ENCODE results near the gene SLC7A14. TPM values are rescaled to one million over a fixed set of nuclear protein-coding genes. Genes with fewer than 3 reads are reported as not detected.

Gene SLC7A14
- total and polyA plus RNA-seq, 7 experiments from 2014 or later: not detected

GRCh38 chr3:170470063-170471016, 115.5 kb downstream of the SLC7A14 start:
- H3K27me3 ChIP-seq (ENCODE audit: control insufficient read depth in 2 of 2, insufficient read depth in 2 of 2, low read length in 2 of 2): no peaks in the 10 kb centered on the region
- POLR2A ChIA-PET: no interaction called here

GRCh38 chr3:170469151-170470062, 116.5 kb downstream of the SLC7A14 start:
- Histone ChIP-seq H3K9me3 (ENCODE audit: control insufficient read depth in 2 of 3, low read length in 3 of 3) (no peaks in the 10 kb centered on the region), H3K27ac (ENCODE audit: low read depth, low read length) (no peak overlapping the region), H3K4me3 (ENCODE audit: low read length) (no peak overlapping the region), H3K4me1 (ENCODE audit: control insufficient read depth in 2 of 2, insufficient read depth in 2 of 2, low read length in 2 of 2) (no peaks in the 10 kb centered on the region), H3K27me3 (ENCODE audit: control insufficient read depth in 2 of 2, insufficient read depth in 2 of 2, low read length in 2 of 2) (no peaks in the 10 kb centered on the region), H3K36me3 (ENCODE audit: control insufficient read depth in 2 of 3, insufficient read depth in 3 of 3, low read length in 3 of 3) (no peaks in the 10 kb centered on the region)
- peaks cover 0 to 2% (median 0%) of the 10 kb centered on the region in 11 donors for H3K9me3 Mint-ChIP-seq
- H3K4me3 Mint-ChIP-seq: no peak overlapping the region
- ChIA-PET CTCF (interaction anchor here (0.6 kb wide), 1 partner anchor 52 kb away, joined by 3 read pairs; no protein-coding TSS in a partner anchor), POLR2A (no interaction called here)
- H3K36me3 Mint-ChIP-seq: no peaks in the 10 kb centered on the region
- intact Hi-C loops (cut with micrococcal nuclease): no loop called here
- DNase-seq (no peak), ATAC-seq (no peak)
- no peaks in the 10 kb centered on the region for H3K4me1 Mint-ChIP-seq
- H3K27me3 Mint-ChIP-seq: peaks cover 15 to 41% (median 18%) of the 10 kb centered on the region in 5 donors
- H3K27ac Mint-ChIP-seq: no peak overlapping the region

More at GRCh38 chr3:170470063-170471016, 115.5 kb downstream of the SLC7A14 start:
- Histone ChIP-seq H3K9me3 (ENCODE audit: control insufficient read depth in 2 of 3, low read length in 3 of 3) (no peaks in the 10 kb centered on the region), H3K4me1 (ENCODE audit: control insufficient read depth in 2 of 2, insufficient read depth in 2 of 2, low read length in 2 of 2) (no peaks in the 10 kb centered on the region), H3K36me3 (ENCODE audit: control insufficient read depth in 2 of 3, insufficient read depth in 3 of 3, low read length in 3 of 3) (no peaks in the 10 kb centered on the region), H3K4me3 (ENCODE audit: low read length) (no peak overlapping the region), H3K27ac (ENCODE audit: low read depth, low read length) (no peak overlapping the region)
- Mint-ChIP-seq H3K27me3 (peaks cover 16 to 39% (median 18%) of the 10 kb centered on the region in 5 donors), H3K9me3 (peaks cover 0 to 2% (median 0%) of the 10 kb centered on the region in 11 donors), H3K36me3 (no peaks in the 10 kb centered on the region), H3K27ac (no peak overlapping the region), H3K4me1 (no peaks in the 10 kb centered on the region), H3K4me3 (no peak overlapping the region)
- intact Hi-C loops (cut with micrococcal nuclease): no loop called here
- CTCF ChIA-PET: interaction anchor here (0.6 kb wide), 1 partner anchor 51 kb away, joined by 3 read pairs; no protein-coding TSS in a partner anchor
- no peak for ATAC-seq
- DNase-seq: no peak

GRCh38 chr3:170467571-170468147, 118.2 kb downstream of the SLC7A14 start:
- POLR2A ChIA-PET: no interaction called here
- no peak overlapping the region for H3K27ac Mint-ChIP-seq
- Histone ChIP-seq H3K9me3 (ENCODE audit: control insufficient read depth in 2 of 3, low read length in 3 of 3) (no peaks in the 10 kb centered on the region), H3K27ac (ENCODE audit: low read depth, low read length) (no peak overlapping the region), H3K4me3 (ENCODE audit: low read length) (no peak overlapping the region), H3K4me1 (ENCODE audit: control insufficient read depth in 2 of 2, insufficient read depth in 2 of 2, low read length in 2 of 2) (no peaks in the 10 kb centered on the region), H3K27me3 (ENCODE audit: control insufficient read depth in 2 of 2, insufficient read depth in 2 of 2, low read length in 2 of 2) (no peaks in the 10 kb centered on the region), H3K36me3 (ENCODE audit: control insufficient read depth in 2 of 3, insufficient read depth in 3 of 3, low read length in 3 of 3) (no peaks in the 10 kb centered on the region)
- ATAC-seq (no peak), DNase-seq (no peak)
- intact Hi-C loops (cut with micrococcal nuclease): no loop called here
- no peak overlapping the region for H3K4me3 Mint-ChIP-seq
- H3K27me3 Mint-ChIP-seq: peaks cover 10 to 40% (median 25%) of the 10 kb centered on the region in 5 donors
- H3K9me3 Mint-ChIP-seq: peaks cover 0 to 2% (median 0%) of the 10 kb centered on the region in 11 donors
- H3K4me1 Mint-ChIP-seq: no peaks in the 10 kb centered on the region
- H3K36me3 Mint-ChIP-seq: no peaks in the 10 kb centered on the region
- CTCF ChIA-PET: no interaction called here

DNA sequence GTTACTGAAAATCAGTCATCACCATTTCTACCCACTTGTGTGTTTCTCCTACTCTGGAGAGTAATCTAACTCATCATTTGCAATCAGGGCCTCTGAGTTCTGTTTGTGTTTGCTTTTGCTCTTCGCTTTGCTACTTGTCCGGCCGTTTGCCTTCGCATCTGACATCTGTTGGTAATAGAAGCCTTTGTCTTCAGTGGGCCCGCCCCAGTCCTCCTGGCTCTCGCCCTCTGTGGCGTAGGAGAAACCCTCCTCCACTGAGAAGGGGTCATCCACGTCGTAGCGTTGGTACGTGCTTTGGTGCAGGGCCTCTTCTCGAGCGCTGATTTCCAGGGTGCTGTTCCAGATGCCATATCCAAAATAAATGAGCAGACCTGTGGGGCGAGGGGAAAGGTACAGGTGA, 118.9 kb downstream of the SLC7A14 start:
- Mint-ChIP-seq H3K4me3 (no peak overlapping the region), H3K9me3 (peaks cover 0 to 2% (median 0%) of the 10 kb centered on the region in 11 donors), H3K27me3 (peaks cover 12 to 40% (median 25%) of the 10 kb centered on the region in 5 donors), H3K4me1 (no peaks in the 10 kb centered on the region), H3K27ac (no peak overlapping the region), H3K36me3 (no peaks in the 10 kb centered on the region)
- Histone ChIP-seq H3K27me3 (ENCODE audit: control insufficient read depth in 2 of 2, insufficient read depth in 2 of 2, low read length in 2 of 2) (no peaks in the 10 kb centered on the region), H3K9me3 (ENCODE audit: control insufficient read depth in 2 of 3, low read length in 3 of 3) (no peaks in the 10 kb centered on the region), H3K27ac (ENCODE audit: low read depth, low read length) (no peak overlapping the region), H3K36me3 (ENCODE audit: control insufficient read depth in 2 of 3, insufficient read depth in 3 of 3, low read length in 3 of 3) (no peaks in the 10 kb centered on the region), H3K4me1 (ENCODE audit: control insufficient read depth in 2 of 2, insufficient read depth in 2 of 2, low read length in 2 of 2) (no peaks in the 10 kb centered on the region), H3K4me3 (ENCODE audit: low read length) (no peak overlapping the region)
- POLR2A ChIA-PET: no interaction called here
- intact Hi-C loops (cut with micrococcal nuclease): no loop called here
- DNase-seq: no peak
- no peak for ATAC-seq
- CTCF ChIA-PET: no interaction called here

- no peaks in the 10 kb centered on the region for H3K36me3 ChIP-seq (ENCODE audit: control insufficient read depth in 2 of 3, insufficient read depth in 3 of 3, low read length in 3 of 3)
- ATAC-seq (no peak), DNase-seq (no peak)
- Mint-ChIP-seq H3K27ac (no peak overlapping the region), H3K27me3 (peaks cover 12 to 36% (median 25%) of the 10 kb centered on the region in 5 donors), H3K9me3 (no peaks in the 10 kb centered on the region), H3K4me1 (no peaks in the 10 kb centered on the region), H3K36me3 (no peaks in the 10 kb centered on the region), H3K4me3 (no peak overlapping the region)
- no peak overlapping the region for H3K4me3 ChIP-seq (ENCODE audit: low read length)
- no peaks in the 10 kb centered on the region for H3K27me3 ChIP-seq (ENCODE audit: control insufficient read depth in 2 of 2, insufficient read depth in 2 of 2, low read length in 2 of 2)
- CTCF ChIA-PET: no interaction called here
- POLR2A ChIA-PET: no interaction called here
- no peaks in the 10 kb centered on the region for H3K9me3 ChIP-seq (ENCODE audit: control insufficient read depth in 2 of 3, low read length in 3 of 3)
- intact Hi-C loops (cut with micrococcal nuclease): no loop called here
- H3K27ac ChIP-seq (ENCODE audit: low read depth, low read length): no peak overlapping the region
- H3K4me1 ChIP-seq (ENCODE audit: control insufficient read depth in 2 of 2, insufficient read depth in 2 of 2, low read length in 2 of 2): no peaks in the 10 kb centered on the region
These were observed 119.9 kb downstream of the SLC7A14 start for GRCh38 chr3:170465955-170466354.

DNA sequence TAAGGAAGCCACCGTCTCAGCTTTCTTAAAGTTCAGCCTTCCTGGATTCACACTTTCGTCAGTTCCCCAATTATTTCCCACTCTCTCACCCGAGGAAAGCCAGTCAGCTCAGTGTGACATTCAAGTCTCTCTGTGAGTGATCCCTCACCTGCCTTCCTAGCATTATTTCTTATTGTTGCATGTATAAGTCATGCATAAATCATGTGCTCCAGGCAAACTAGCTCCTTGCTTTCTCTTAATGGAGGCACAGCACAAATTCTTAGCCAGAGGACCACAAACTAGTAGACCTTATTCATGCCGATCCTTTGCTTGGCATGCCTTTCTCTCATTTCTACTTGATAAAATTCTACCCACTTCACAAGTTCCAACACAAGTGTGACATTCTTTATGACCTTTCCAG, 122.9 kb downstream of the SLC7A14 start:
- no peaks in the 10 kb centered on the region for H3K4me1 ChIP-seq (ENCODE audit: control insufficient read depth in 2 of 2, insufficient read depth in 2 of 2, low read length in 2 of 2)
- Mint-ChIP-seq H3K9me3 (no peaks in the 10 kb centered on the region), H3K27ac (no peak overlapping the region), H3K27me3 (peaks cover 7 to 30% (median 25%) of the 10 kb centered on the region in 5 donors), H3K36me3 (no peaks in the 10 kb centered on the region), H3K4me3 (no peak overlapping the region), H3K4me1 (no peaks in the 10 kb centered on the region)
- no peak overlapping the region for H3K4me3 ChIP-seq (ENCODE audit: low read length)
- no peaks in the 10 kb centered on the region for H3K9me3 ChIP-seq (ENCODE audit: control insufficient read depth in 2 of 3, low read length in 3 of 3)
- H3K27me3 ChIP-seq (ENCODE audit: control insufficient read depth in 2 of 2, insufficient read depth in 2 of 2, low read length in 2 of 2): no peaks in the 10 kb centered on the region
- DNase-seq: no peak
- intact Hi-C loops (cut with micrococcal nuclease): no loop called here
- ATAC-seq: no peak
- H3K27ac ChIP-seq (ENCODE audit: low read depth, low read length): no peak overlapping the region
- POLR2A ChIA-PET: no interaction called here
- CTCF ChIA-PET: no interaction called here
- no peaks in the 10 kb centered on the region for H3K36me3 ChIP-seq (ENCODE audit: control insufficient read depth in 2 of 3, insufficient read depth in 3 of 3, low read length in 3 of 3)
